ENCODE results near the gene CTAG1A. TPM values are rescaled to one million over a fixed set of nuclear protein-coding genes. Genes with fewer than 3 reads are reported as not detected.
A peak's percentile ranks its signal among the peaks of the same experiment; 100 is the strongest.

Gene CTAG1A
- total and polyA plus RNA-seq, 9 of the 15 experiments (the other 6 are each of a cell fraction or from before 2014, with no cell fraction given), result 0.32 TPM; not detected in 8

DNA sequence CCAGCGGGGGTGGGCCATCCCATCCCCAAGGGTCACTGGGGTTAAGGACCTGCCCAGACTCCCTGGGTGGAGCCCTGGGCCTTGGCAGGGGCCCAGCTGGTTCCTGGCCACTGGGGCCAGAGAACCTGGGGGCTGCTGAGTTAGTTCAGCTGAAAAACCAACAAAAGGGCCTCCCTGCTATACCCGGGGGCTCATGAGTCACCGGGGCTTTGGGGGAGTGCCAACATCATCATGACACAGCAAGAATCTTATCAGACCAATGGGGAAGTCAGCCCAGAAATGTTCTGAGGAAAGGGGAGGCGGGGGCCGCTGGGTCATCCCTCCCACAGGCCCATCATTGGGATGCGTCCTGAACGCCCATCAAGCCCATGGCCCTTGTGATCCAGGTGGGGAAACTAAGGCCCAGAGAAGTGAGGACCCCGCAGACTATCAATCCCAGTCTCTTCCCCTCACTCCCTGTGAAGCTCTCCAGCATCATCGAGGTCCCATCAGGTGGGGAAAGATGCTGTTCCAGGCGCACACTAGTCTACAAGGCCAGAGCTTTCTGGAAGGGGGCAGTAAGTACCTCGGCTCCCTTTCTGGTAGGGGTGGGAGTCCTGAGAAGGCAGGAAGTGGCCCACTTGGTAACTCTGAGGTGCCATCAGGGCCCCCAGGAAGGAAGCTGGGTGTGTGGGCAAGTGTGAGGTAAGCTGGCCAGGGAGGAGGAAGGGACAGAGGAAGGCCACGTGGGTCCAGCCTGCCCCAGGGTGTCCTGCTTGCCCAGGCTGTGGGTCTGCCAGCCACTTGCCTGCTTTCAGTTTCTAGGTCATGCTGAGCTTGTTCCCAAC is 42.8 kb upstream of the CTAG1A start (continued):
- no peak for TF ChIP-seq ILF3 (IDR thresholded peaks at IDR 0.05; ENCODE audit: borderline replicate concordance)
- peak; percentile 25; the same call in 1 of the 2 replicates for TF ChIP-seq TCF3 (CRISPR knock-in tag; IDR thresholded peaks at IDR 0.05)
- TF ChIP-seq, protein P1, sequence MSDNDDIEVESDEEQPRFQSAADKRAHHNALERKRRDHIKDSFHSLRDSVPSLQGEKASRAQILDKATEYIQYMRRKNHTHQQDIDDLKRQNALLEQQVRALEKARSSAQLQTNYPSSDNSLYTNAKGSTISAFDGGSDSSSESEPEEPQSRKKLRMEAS (CRISPR knock-in tag; IDR thresholded peaks at IDR 0.05), result peak; percentile 43; the same call in 1 of the 2 replicates
- TF ChIP-seq NCOA1 (IDR thresholded peaks at IDR 0.05; ENCODE audit: low read depth), result 0 out of 2 replicates have a peak, but pooled peaks have one; percentile 51
- TF ChIP-seq, protein P2, sequence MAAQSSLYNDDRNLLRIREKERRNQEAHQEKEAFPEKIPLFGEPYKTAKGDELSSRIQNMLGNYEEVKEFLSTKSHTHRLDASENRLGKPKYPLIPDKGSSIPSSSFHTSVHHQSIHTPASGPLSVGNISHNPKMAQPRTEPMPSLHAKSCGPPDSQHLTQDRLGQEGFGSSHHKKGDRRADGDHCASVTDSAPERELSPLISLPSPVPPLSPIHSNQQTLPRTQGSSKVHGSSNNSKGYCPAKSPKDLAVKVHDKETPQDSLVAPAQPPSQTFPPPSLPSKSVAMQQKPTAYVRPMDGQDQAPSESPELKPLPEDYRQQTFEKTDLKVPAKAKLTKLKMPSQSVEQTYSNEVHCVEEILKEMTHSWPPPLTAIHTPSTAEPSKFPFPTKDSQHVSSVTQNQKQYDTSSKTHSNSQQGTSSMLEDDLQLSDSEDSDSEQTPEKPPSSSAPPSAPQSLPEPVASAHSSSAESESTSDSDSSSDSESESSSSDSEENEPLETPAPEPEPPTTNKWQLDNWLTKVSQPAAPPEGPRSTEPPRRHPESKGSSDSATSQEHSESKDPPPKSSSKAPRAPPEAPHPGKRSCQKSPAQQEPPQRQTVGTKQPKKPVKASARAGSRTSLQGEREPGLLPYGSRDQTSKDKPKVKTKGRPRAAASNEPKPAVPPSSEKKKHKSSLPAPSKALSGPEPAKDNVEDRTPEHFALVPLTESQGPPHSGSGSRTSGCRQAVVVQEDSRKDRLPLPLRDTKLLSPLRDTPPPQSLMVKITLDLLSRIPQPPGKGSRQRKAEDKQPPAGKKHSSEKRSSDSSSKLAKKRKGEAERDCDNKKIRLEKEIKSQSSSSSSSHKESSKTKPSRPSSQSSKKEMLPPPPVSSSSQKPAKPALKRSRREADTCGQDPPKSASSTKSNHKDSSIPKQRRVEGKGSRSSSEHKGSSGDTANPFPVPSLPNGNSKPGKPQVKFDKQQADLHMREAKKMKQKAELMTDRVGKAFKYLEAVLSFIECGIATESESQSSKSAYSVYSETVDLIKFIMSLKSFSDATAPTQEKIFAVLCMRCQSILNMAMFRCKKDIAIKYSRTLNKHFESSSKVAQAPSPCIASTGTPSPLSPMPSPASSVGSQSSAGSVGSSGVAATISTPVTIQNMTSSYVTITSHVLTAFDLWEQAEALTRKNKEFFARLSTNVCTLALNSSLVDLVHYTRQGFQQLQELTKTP (IDR thresholded peaks at IDR 0.05; ENCODE audit: low read depth in 1 of 2, partially characterized antibody in 2 of 2), result peak in 1 of 2 experiments; percentile 15
- no peak for TF ChIP-seq POLR3G (IDR thresholded peaks at IDR 0.05; ENCODE audit: extremely low read depth, insufficient read length, insufficient replicate concordance)
- TF ChIP-seq, protein P3, sequence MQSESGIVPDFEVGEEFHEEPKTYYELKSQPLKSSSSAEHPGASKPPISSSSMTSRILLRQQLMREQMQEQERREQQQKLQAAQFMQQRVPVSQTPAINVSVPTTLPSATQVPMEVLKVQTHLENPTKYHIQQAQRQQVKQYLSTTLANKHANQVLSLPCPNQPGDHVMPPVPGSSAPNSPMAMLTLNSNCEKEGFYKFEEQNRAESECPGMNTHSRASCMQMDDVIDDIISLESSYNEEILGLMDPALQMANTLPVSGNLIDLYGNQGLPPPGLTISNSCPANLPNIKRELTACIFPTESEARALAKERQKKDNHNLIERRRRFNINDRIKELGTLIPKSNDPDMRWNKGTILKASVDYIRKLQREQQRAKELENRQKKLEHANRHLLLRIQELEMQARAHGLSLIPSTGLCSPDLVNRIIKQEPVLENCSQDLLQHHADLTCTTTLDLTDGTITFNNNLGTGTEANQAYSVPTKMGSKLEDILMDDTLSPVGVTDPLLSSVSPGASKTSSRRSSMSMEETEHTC (IDR thresholded peaks at IDR 0.05), result no peak
- TF ChIP-seq, protein P4, sequence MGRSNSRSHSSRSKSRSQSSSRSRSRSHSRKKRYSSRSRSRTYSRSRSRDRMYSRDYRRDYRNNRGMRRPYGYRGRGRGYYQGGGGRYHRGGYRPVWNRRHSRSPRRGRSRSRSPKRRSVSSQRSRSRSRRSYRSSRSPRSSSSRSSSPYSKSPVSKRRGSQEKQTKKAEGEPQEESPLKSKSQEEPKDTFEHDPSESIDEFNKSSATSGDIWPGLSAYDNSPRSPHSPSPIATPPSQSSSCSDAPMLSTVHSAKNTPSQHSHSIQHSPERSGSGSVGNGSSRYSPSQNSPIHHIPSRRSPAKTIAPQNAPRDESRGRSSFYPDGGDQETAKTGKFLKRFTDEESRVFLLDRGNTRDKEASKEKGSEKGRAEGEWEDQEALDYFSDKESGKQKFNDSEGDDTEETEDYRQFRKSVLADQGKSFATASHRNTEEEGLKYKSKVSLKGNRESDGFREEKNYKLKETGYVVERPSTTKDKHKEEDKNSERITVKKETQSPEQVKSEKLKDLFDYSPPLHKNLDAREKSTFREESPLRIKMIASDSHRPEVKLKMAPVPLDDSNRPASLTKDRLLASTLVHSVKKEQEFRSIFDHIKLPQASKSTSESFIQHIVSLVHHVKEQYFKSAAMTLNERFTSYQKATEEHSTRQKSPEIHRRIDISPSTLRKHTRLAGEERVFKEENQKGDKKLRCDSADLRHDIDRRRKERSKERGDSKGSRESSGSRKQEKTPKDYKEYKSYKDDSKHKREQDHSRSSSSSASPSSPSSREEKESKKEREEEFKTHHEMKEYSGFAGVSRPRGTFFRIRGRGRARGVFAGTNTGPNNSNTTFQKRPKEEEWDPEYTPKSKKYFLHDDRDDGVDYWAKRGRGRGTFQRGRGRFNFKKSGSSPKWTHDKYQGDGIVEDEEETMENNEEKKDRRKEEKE (IDR thresholded peaks at IDR 0.05; ENCODE audit: borderline replicate concordance in 1 of 2, control insufficient read depth in 1 of 2, low read depth in 2 of 2, low read length in 1 of 2), result no peak
- TF ChIP-seq NFRKB (IDR thresholded peaks at IDR 0.05; ENCODE audit: low read depth), result peak; percentile 37; the same call in 1 of the 2 replicates
- TF ChIP-seq ETS2 (tag; IDR thresholded peaks at IDR 0.05; ENCODE audit: borderline replicate concordance, poor library complexity, severe bottlenecking), result no peak
- no peak for TF ChIP-seq ZNF586 (CRISPR knock-in tag; conservative IDR thresholded peaks at IDR 0.05)
- TF ChIP-seq MCM3 (IDR thresholded peaks at IDR 0.05), result no peak
- no peak for TF ChIP-seq CCAR2 (IDR thresholded peaks at IDR 0.05; ENCODE audit: low read depth, low read length)
- no peak for TF ChIP-seq GABPA (tag; conservative IDR thresholded peaks at IDR 0.05; ENCODE audit: low read depth)
- no peak for TF ChIP-seq RBM22 (IDR thresholded peaks at IDR 0.05; ENCODE audit: low read depth, low read length, poor library complexity, severe bottlenecking)
- peak; percentile 57; the same call in 1 of the 2 replicates for TF ChIP-seq RNF2 (IDR thresholded peaks at IDR 0.05)
- TF ChIP-seq NFYB (IDR thresholded peaks at IDR 0.05; ENCODE audit: extremely low read depth, insufficient read length), result no peak
- 0 out of 4 replicates have a peak, but pooled peaks of 1 of the 2 experiments have one; percentile 29 for TF ChIP-seq NRF1 (conservative IDR thresholded peaks at IDR 0.05 in 1 of 2, IDR thresholded peaks at IDR 0.05 in 1 of 2)
